K562 (cell line): ENCODE data around the gene BSPRY. TPM values are rescaled to one million over a fixed set of nuclear protein-coding genes. Genes with fewer than 3 reads are reported as not detected.

Experiments used
- CBX3 ChIP-seq, 2 experiments: IDR thresholded peaks; 1 replicate in 1 of 2; 2 replicates in 1 of 2; pipeline ENCODE4 v1.6.1; 2012; ENCODE audit warnings: inconsistent platforms in 2 of 2, low read length in 2 of 2, borderline replicate concordance in 1 of 2, control low read depth in 1 of 2
- CBX5 ChIP-seq: IDR thresholded peaks from 2 replicates; pipeline ENCODE4 v1.6.1; 2014; ENCODE audit warnings: low read depth, borderline replicate concordance
- COPS2 ChIP-seq: fragments of 450-650 bp; conservative IDR thresholded peaks from 2 replicates; pipeline ENCODE4 v1.6.1; 2016; ENCODE audit warnings: mild to moderate bottlenecking, moderate library complexity
- HES1 ChIP-seq: fragments of 450-650 bp; IDR thresholded peaks from 2 replicates; pipeline ENCODE4 v1.6.1; 2016; ENCODE audit warnings: low read depth, mild to moderate bottlenecking, moderate library complexity
- IRF2 ChIP-seq: sonication (generic); formaldehyde crosslinking; IDR thresholded peaks from 2 replicates; pipeline ENCODE4 v1.8.1; 2022; ENCODE audit warnings: mild to moderate bottlenecking, missing genetic modification reagents
- KDM4B ChIP-seq, 2 experiments: fragments of 450-650 bp in 1 of 2; sonication (generic) in 1 of 2; IDR thresholded peaks; 2 replicates each; pipeline ENCODE4 v1.6.1; 2016 to 2017; ENCODE audit warnings: borderline replicate concordance in 2 of 2, antibody characterized with exemption in 1 of 2, low read depth in 1 of 2, mild to moderate bottlenecking in 1 of 2
- MTA3 ChIP-seq: fragments of 450-650 bp; formaldehyde crosslinking; IDR thresholded peaks from 2 replicates; pipeline ENCODE4 v1.6.1; 2017; ENCODE audit warnings: mild to moderate bottlenecking, borderline replicate concordance
- NCOA2 ChIP-seq, 2 experiments: fragments of 450-650 bp; IDR thresholded peaks; 2 replicates each; pipeline ENCODE4 v1.6.1; 2018; ENCODE audit warnings: mild to moderate bottlenecking in 2 of 2, moderate library complexity in 1 of 2; ENCODE audit not compliant: partially characterized antibody in 2 of 2
- PHF8 ChIP-seq: fragments of 200-600 bp; sonication (generic); IDR thresholded peaks from 2 replicates; pipeline ENCODE4 v1.6.1; 2012; ENCODE audit warnings: mixed run types, mild to moderate bottlenecking, inconsistent platforms, low read length, moderate library complexity, borderline replicate concordance
- POLR2A ChIP-seq: fragments of 450-650 bp; conservative IDR thresholded peaks from 2 replicates; pipeline ENCODE4 v1.6.1; 2016
- POLR2B ChIP-seq: fragments of 450-650 bp; IDR thresholded peaks from 2 replicates; pipeline ENCODE4 v1.6.1; 2018; ENCODE audit warnings: low read depth; ENCODE audit not compliant: partially characterized antibody
- POU5F1 ChIP-seq: fragments of 150-350 bp; IDR thresholded peaks from 2 replicates; pipeline ENCODE4 v1.6.1; 2014; ENCODE audit warnings: borderline replicate concordance, low read length, low read depth, mild to moderate bottlenecking; ENCODE audit not compliant: partially characterized antibody
- TCF15 ChIP-seq: fragments of 250-450 bp; sonication (Bioruptor Pico); IDR thresholded peaks from 2 replicates; pipeline ENCODE4 v1.8.0; 2022; ENCODE audit warnings: moderate library complexity, mild to moderate bottlenecking, inconsistent platforms
- ZC3H4 ChIP-seq: sonication (generic); formaldehyde crosslinking; IDR thresholded peaks from 2 replicates; pipeline ENCODE4 v1.9.0; 2021; ENCODE audit warnings: missing genetic modification reagents, borderline replicate concordance
- ZKSCAN3 ChIP-seq: fragments of 250-450 bp; sonication (Bioruptor Pico); IDR thresholded peaks from 2 replicates; pipeline ENCODE4 v1.4.0; 2020
- ZNF212 ChIP-seq: fragments of 450-650 bp; formaldehyde crosslinking; IDR thresholded peaks from 2 replicates; pipeline ENCODE4 v1.4.0; 2020; ENCODE audit warnings: mild to moderate bottlenecking
- ZNF347 ChIP-seq: fragments of 450-650 bp; formaldehyde crosslinking; IDR thresholded peaks from 2 replicates; pipeline ENCODE4 v1.4.0; 2020; ENCODE audit warnings: low read depth, mild to moderate bottlenecking, moderate library complexity
- ZNF511 ChIP-seq: sonication (generic); formaldehyde crosslinking; IDR thresholded peaks from 2 replicates; pipeline ENCODE4 v1.8.0; 2022; ENCODE audit warnings: mild to moderate bottlenecking, missing genetic modification reagents
- polyA plus RNA-seq, 8 experiments: library from polyadenylated mRNA; depleted of rRNA in 4 of 8; stranded (reverse) in 5 of 8; unstranded in 3 of 8; fragments of >200 nt; fragmentation: Nextera tagmentation in 2 of 8; fragmentation: Illumina TruSeq in 1 of 8; extraction: Ambion mirVana in 2 of 8; extraction: Trizol in 1 of 8; gene quantifications; 2 replicates each; pipeline versions ENCODE4 v1.2.1 to v1.2.3, GENCODE V29; 2011 to 2014; ENCODE audit warnings: inconsistent platforms in 1 of 8, missing spikeins in 1 of 8
- total RNA-seq, 7 experiments: library from RNA; depleted of rRNA in 6 of 7; stranded (reverse); fragments of >200 nt in 6 of 7; fragmentation: Illumina TruSeq in 2 of 7; extraction: Trizol in 2 of 7; gene quantifications; 2 replicates each; pipeline versions ENCODE4 v1.2.1 to v1.2.3, GENCODE V29; 2011 to 2021; ENCODE audit warnings: low replicate concordance in 1 of 7
- TF ChIP-seq, protein P1 (sequence below): sonication (generic); formaldehyde crosslinking; IDR thresholded peaks from 2 replicates; pipeline ENCODE4 v1.8.1; 2023; ENCODE audit warnings: mild to moderate bottlenecking, missing genetic modification reagents
- TF ChIP-seq, protein P2 (sequence below): fragments of 250-450 bp; sonication (Bioruptor Pico); IDR thresholded peaks from 2 replicates; pipeline ENCODE4 v1.9.0; 2021; ENCODE audit warnings: mild to moderate bottlenecking
- TF ChIP-seq, protein P3 (sequence below): sonication (generic); formaldehyde crosslinking; IDR thresholded peaks from 2 replicates; pipeline ENCODE4 v1.8.1; 2023; ENCODE audit warnings: mild to moderate bottlenecking, missing genetic modification reagents

The BSPRY gene
- total and polyA plus RNA-seq, 9 of the 15 experiments (the other 6 are each of a cell fraction or from before 2014, with no cell fraction given): 0.07 to 0.67 (median 0.18) TPM

GRCh38 chr9:113340011-113340699 is 9.2 kb upstream of the BSPRY start, which contains the start of gene WDR31 (continued):
- TF ChIP-seq, protein P1, sequence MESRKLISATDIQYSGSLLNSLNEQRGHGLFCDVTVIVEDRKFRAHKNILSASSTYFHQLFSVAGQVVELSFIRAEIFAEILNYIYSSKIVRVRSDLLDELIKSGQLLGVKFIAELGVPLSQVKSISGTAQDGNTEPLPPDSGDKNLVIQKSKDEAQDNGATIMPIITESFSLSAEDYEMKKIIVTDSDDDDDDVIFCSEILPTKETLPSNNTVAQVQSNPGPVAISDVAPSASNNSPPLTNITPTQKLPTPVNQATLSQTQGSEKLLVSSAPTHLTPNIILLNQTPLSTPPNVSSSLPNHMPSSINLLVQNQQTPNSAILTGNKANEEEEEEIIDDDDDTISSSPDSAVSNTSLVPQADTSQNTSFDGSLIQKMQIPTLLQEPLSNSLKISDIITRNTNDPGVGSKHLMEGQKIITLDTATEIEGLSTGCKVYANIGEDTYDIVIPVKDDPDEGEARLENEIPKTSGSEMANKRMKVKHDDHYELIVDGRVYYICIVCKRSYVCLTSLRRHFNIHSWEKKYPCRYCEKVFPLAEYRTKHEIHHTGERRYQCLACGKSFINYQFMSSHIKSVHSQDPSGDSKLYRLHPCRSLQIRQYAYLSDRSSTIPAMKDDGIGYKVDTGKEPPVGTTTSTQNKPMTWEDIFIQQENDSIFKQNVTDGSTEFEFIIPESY: 0 out of 2 replicates have a peak, but pooled peaks have one; percentile 18
- TF ChIP-seq ZNF347 (CRISPR knock-in tag) (no peak), TCF15 (CRISPR knock-in tag) (no peak), CBX3 (IDR thresholded peaks at IDR 0.05; ENCODE audit: borderline replicate concordance in 1 of 2, low read length in 2 of 2) (peak in 1 of 2 experiments; percentile 95; a peak in 2 of 3 replicates), POLR2A (peak; percentile 82), POLR2B (peak; percentile 71), ZNF212 (CRISPR knock-in tag) (no peak), COPS2 (no peak), MTA3 (peak; percentile 73), ZKSCAN3 (CRISPR knock-in tag) (no peak), HES1 (no peak), POU5F1 (no peak), IRF2 (CRISPR knock-in tag) (no peak), ZC3H4 (CRISPR knock-in tag) (no peak), PHF8 (peak; percentile 96), NCOA2 (IDR thresholded peaks at IDR 0.05; ENCODE audit: partially characterized antibody in 2 of 2) (no peak), CBX5 (peak; percentile 73; the same call in 1 of the 2 replicates), KDM4B (IDR thresholded peaks at IDR 0.05; ENCODE audit: borderline replicate concordance in 2 of 2, low read depth in 1 of 2) (peak in 1 of 2 experiments; percentile 62; a peak in 1 of 4 replicates), ZNF511 (no peak)
- TF ChIP-seq, protein P2, sequence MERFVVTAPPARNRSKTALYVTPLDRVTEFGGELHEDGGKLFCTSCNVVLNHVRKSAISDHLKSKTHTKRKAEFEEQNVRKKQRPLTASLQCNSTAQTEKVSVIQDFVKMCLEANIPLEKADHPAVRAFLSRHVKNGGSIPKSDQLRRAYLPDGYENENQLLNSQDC (CRISPR knock-in tag): peak; percentile 64; the same call in 1 of the 2 replicates
- TF ChIP-seq, protein P3, sequence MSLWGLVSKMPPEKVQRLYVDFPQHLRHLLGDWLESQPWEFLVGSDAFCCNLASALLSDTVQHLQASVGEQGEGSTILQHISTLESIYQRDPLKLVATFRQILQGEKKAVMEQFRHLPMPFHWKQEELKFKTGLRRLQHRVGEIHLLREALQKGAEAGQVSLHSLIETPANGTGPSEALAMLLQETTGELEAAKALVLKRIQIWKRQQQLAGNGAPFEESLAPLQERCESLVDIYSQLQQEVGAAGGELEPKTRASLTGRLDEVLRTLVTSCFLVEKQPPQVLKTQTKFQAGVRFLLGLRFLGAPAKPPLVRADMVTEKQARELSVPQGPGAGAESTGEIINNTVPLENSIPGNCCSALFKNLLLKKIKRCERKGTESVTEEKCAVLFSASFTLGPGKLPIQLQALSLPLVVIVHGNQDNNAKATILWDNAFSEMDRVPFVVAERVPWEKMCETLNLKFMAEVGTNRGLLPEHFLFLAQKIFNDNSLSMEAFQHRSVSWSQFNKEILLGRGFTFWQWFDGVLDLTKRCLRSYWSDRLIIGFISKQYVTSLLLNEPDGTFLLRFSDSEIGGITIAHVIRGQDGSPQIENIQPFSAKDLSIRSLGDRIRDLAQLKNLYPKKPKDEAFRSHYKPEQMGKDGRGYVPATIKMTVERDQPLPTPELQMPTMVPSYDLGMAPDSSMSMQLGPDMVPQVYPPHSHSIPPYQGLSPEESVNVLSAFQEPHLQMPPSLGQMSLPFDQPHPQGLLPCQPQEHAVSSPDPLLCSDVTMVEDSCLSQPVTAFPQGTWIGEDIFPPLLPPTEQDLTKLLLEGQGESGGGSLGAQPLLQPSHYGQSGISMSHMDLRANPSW: no peak
